Daoy (cell line): ENCODE measurements around the gene TMCO4. TPM values are rescaled to one million over a fixed set of nuclear protein-coding genes. Genes with fewer than 3 reads are reported as not detected.
"Not testable (repeated sequence)": the region's sequence is repeated elsewhere in the genome, so short reads cannot be mapped to it uniquely, and the experiment has no call there.

Experiments
- DNase-seq: peaks from one replicate; pipeline ENCODE4 v3.0.0-alpha.2; 2015; ENCODE audit warnings: low read depth
- total RNA-seq: library from RNA; depleted of rRNA; stranded (reverse); fragments of >200 nt; shearing (Covaris generic); gene quantifications from 2 replicates; pipeline ENCODE4 v1.2.3, GENCODE V29; 2014; rRNA removed

Gene TMCO4
- total RNA-seq, 1 experiment from 2014 or later: 8.1 TPM

- DNase-seq: no peak
Observed at GRCh38 chr1:19639999-19640362, 159.7 kb downstream of the TMCO4 start.

DNA sequence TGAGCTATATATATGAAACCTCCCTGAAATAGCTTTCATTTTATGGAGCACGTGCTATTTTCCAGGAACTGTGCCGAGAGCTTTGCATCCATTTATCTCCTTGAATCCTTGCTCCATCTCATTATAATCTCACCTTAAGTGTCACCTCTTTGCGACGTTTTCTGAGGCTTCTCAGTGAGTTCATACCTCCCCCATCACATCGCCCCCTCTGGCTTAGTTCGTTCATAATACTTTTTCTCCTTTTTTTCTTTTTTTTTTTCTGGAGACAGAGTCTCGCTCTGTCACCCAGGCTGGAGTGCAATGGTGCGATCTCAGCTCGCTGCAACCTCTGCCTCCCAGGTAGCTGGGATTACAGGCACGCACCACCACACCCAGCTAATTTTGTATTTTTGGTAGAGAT lies 160.5 kb downstream of the TMCO4 start:
- DNase-seq: not testable (repeated sequence)

GRCh38 chr1:19637606-19638005 lies 162.1 kb downstream of the TMCO4 start:
- DNase-seq: no peak

DNA sequence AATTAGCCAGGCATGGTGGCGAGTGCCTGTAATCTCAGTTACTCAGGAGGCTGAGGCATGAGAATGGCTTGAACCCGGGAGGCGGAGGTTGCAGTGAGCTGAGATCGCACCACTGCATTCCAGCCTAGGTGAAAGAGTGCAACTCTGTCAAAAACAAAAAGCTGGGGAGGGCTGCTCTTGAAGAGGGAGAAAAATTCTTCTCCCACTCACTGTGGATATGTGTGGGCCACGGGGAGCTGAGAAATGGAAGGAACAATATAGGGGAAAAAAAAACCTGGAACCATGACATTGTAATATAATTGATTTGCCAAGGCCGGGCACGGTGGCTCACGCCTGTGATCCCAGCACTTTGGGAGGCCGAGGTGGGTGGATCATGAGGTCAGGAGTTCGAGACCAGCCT lies 163.0 kb downstream of the TMCO4 start:
- DNase-seq: not testable (repeated sequence)

- DNase-seq: no peak
Observed at GRCh38 chr1:19636065-19636464, 163.7 kb downstream of the TMCO4 start.

- peak; percentile 59 for DNase-seq
Observed at GRCh38 chr1:19635646-19636045, 164.1 kb downstream of the TMCO4 start.

DNA sequence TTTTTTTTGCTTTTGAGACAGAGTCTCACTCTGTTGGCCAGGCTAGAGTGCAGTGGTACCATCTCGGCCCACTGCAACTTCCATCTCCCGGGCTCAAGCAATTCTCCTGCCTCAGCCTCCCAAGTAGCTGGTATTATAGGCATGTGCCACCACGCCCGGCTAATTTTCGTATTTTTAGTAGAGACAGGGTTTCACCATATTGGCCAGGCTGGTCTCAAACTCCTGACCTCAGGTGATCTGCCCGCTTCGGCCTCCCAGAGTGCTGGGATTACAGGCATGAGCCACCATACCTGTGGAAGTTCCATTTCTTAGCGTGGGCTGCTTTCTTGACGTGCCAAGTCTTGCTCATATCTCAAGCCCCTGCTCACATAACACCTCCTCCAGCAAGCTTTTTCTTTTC lies 164.7 kb downstream of the TMCO4 start:
- DNase-seq: not testable (repeated sequence)

DNA sequence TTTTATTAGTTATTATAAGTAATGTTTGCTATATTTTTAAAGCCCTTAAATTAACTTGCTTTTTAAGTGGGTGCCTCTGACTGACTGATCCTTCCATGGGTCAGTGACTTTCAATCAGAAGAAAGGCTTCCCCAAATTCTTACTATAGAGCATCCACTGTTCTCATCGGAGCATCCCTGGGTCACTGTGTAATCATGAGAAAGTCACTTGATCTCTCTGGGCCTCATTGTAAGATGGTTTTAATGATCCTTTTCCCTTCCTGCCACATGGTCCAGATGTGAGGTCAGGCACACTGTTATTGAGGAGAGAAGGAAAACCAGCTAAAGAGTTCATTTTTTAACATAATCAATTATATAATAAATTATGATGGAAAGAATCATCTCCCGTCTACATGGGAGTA lies 166.6 kb downstream of the TMCO4 start:
- no peak for DNase-seq

Other genes with a start within 250 kb of the TMCO4 start
- 30.6 and 40.5 TPM in 2 replicates for gene NBL1, start 155.6 kb downstream of the TMCO4 start, total RNA-seq
- gene HTR6, start 135.0 kb downstream of the TMCO4 start, total RNA-seq: not detected in 2 replicates
- gene RNF186, start 15.4 kb upstream of the TMCO4 start, total RNA-seq: not detected in 2 replicates
- 4.7 and 5.0 TPM in 2 replicates for gene OTUD3, start 82.5 kb upstream of the TMCO4 start, total RNA-seq
- not detected in 2 replicates for gene PLA2G2E, start 123.7 kb upstream of the TMCO4 start, total RNA-seq
- gene PLA2G2A, start 179.7 kb upstream of the TMCO4 start, total RNA-seq: not detected in 2 replicates